Activated B cell treated with CpG ODN at 0.5 μM for 24 hours (primary cell): Measurements from ENCODE around the gene HNRNPA2B1. TPM values are rescaled to one million over a fixed set of nuclear protein-coding genes. Genes with fewer than 3 reads are reported as not detected.
"Not testable (repeated sequence)": the region's sequence is repeated elsewhere in the genome, so short reads cannot be mapped to it uniquely, and the experiment has no call there.

ENCODE experiments used
- ATAC-seq: fragments of 200-7000 bp; cut with Tn5 transposase; one replicate; pipeline ENCODE4 v1.10.0; 2021; ENCODE audit warnings: low read depth, mild to moderate bottlenecking, moderate library complexity
- CTCF ChIA-PET: fragments of 350-600 bp; sonication (Branson Sonifier 250); formaldehyde crosslinking; loops from one replicate; lab custom pipeline; 2021; ENCODE audit warnings: antibody characterized with exemption; lab: Charles Lee
- POLR2A ChIA-PET: fragments of 350-600 bp; sonication (Branson Sonifier 250); formaldehyde crosslinking; loops from one replicate; lab custom pipeline; 2021; ENCODE audit warnings: antibody characterized with exemption; lab: Charles Lee
- DNase-seq: peaks from one replicate; pipeline ENCODE4 v3.0.0; 2022
- H3K27ac Mint-ChIP-seq: one replicate; pipeline ENCODE4 v1.8.0; 2020; ENCODE audit warnings: mixed read lengths
- H3K27me3 Mint-ChIP-seq: one replicate; pipeline ENCODE4 v1.8.0; 2021; ENCODE audit warnings: mixed read lengths
- H3K36me3 Mint-ChIP-seq: one replicate; pipeline ENCODE4 v1.8.0; 2021; ENCODE audit warnings: low read depth, mixed read lengths
- H3K4me1 Mint-ChIP-seq: one replicate; pipeline ENCODE4 v1.8.0; 2021; ENCODE audit warnings: mixed read lengths
- H3K4me3 Mint-ChIP-seq: one replicate; pipeline ENCODE4 v1.8.0; 2020; ENCODE audit warnings: mild to moderate bottlenecking, mixed read lengths
- H3K9me3 Mint-ChIP-seq: one replicate; pipeline ENCODE4 v1.8.0; 2020; ENCODE audit warnings: mixed read lengths
- CTCF ChIP-seq: fragments of 200-600 bp; IDR thresholded peaks from one replicate; pipeline ENCODE4 v1.8.0; 2022; ENCODE audit warnings: antibody characterized with exemption, mild to moderate bottlenecking
- intact Hi-C: fragments of 100-400 bp; cut with micrococcal nuclease; formaldehyde crosslinking; loops from one replicate; pipeline ENCODE4 v1.15.1; 2024
- total RNA-seq: library from RNA; stranded (reverse); gene quantifications from 2 replicates; pipeline ENCODE4 v1.2.3, GENCODE V29; 2022

Gene HNRNPA2B1
- total RNA-seq, 1 donor from 2014 or later: 634 TPM

- intact Hi-C loops: loop anchor here (1.0 to 5.0 kb wide), 4 partner anchors 97 to 964 kb away; no protein-coding TSS in a partner anchor
- TF ChIP-seq CTCF: peak; percentile 95
- ATAC-seq (no peak), DNase-seq (no peak)
- ChIA-PET CTCF (interaction anchor here (0.8 to 6.3 kb wide), 16 partner anchors 11 to 304 kb away, joined by 3 to 123 read pairs (median 8); partner anchors contain the start of gene NFE2L3), POLR2A (interaction anchor here (0.7 to 6.5 kb wide), 18 partner anchors 10 to 304 kb away, joined by 3 to 110 read pairs (median 8); partner anchors contain the start of genes NFE2L3 and SNX10)
- Mint-ChIP-seq H3K9me3 (no peaks in the 10 kb centered on the region), H3K27me3 (no peaks in the 10 kb centered on the region), H3K27ac (peak overlapping the region; percentile 100), H3K36me3 (peaks cover 78% of the 10 kb centered on the region), H3K4me3 (peak overlapping the region; percentile 99), H3K4me1 (peaks cover 54% of the 10 kb centered on the region)
These were observed 2.3 kb downstream of the HNRNPA2B1 start for GRCh38 chr7:26198133-26198780.

- Mint-ChIP-seq H3K4me1 (peaks cover 55% of the 10 kb centered on the region), H3K27ac (peak overlapping the region; percentile 100), H3K27me3 (no peaks in the 10 kb centered on the region), H3K4me3 (peak overlapping the region; percentile 99), H3K9me3 (no peaks in the 10 kb centered on the region), H3K36me3 (peaks cover 86% of the 10 kb centered on the region)
- no peak for DNase-seq
- intact Hi-C loops: loop anchor here (1.0 to 5.0 kb wide), 6 partner anchors 9 to 965 kb away; no protein-coding TSS in a partner anchor
- TF ChIP-seq CTCF: no peak
- ATAC-seq: no peak
- CTCF ChIA-PET: interaction anchor here (0.7 to 6.3 kb wide), 17 partner anchors 11 to 304 kb away, joined by 3 to 123 read pairs (median 3); partner anchors contain the start of gene NFE2L3
- POLR2A ChIA-PET: interaction anchor here (0.8 to 6.5 kb wide), 16 partner anchors 9 to 303 kb away, joined by 3 to 110 read pairs (median 6); partner anchors contain the start of genes NFE2L3 and SNX10
These were observed 3.1 kb downstream of the HNRNPA2B1 start for GRCh38 chr7:26197153-26198115.

- ATAC-seq (no peak), DNase-seq (no peak)
- Mint-ChIP-seq H3K9me3 (no peaks in the 10 kb centered on the region), H3K36me3 (peaks cover 98% of the 10 kb centered on the region), H3K27ac (peak overlapping the region; percentile 84), H3K4me1 (peaks cover 67% of the 10 kb centered on the region), H3K27me3 (no peaks in the 10 kb centered on the region), H3K4me3 (peak overlapping the region; percentile 99)
- CTCF ChIA-PET: interaction anchor here (2.8 to 6.3 kb wide), 5 partner anchors 44 to 302 kb away, joined by 5 to 123 read pairs (median 29); partner anchors contain the start of gene NFE2L3
- intact Hi-C loops: loop anchor here (5.0 kb wide), 1 partner anchor 966 kb away; no protein-coding TSS in a partner anchor
- TF ChIP-seq CTCF: no peak
- POLR2A ChIA-PET: interaction anchor here (1.5 to 6.3 kb wide), 5 partner anchors 8 to 104 kb away, joined by 6 to 110 read pairs (median 22); partner anchors contain the start of gene SNX10
These were observed 4.5 kb downstream of the HNRNPA2B1 start for GRCh38 chr7:26195867-26196657.

- Mint-ChIP-seq H3K36me3 (peaks cover 98% of the 10 kb centered on the region), H3K27me3 (no peaks in the 10 kb centered on the region), H3K4me1 (peaks cover 76% of the 10 kb centered on the region), H3K9me3 (no peaks in the 10 kb centered on the region), H3K27ac (peak overlapping the region; percentile 84), H3K4me3 (peak overlapping the region; percentile 24)
- CTCF ChIA-PET: interaction anchor here (2.8 to 6.3 kb wide), 2 partner anchors 43 to 106 kb away, joined by 5 to 123 read pairs; partner anchors contain the start of gene NFE2L3
- ATAC-seq: no peak
- POLR2A ChIA-PET: interaction anchor here (0.6 to 1.7 kb wide), 18 partner anchors 8 to 302 kb away, joined by 3 to 22 read pairs (median 4); partner anchors contain the start of gene NFE2L3
- intact Hi-C loops: loop anchor here (5.0 kb wide), 1 partner anchor 967 kb away; no protein-coding TSS in a partner anchor
- no peak for DNase-seq
- no peak for TF ChIP-seq CTCF
These were observed 5.4 kb downstream of the HNRNPA2B1 start for GRCh38 chr7:26195182-26195581.

GRCh38 chr7:26194764-26195163 lies 5.8 kb downstream of the HNRNPA2B1 start:
- not testable (repeated sequence) for H3K9me3 Mint-ChIP-seq, DNase-seq, H3K27me3 Mint-ChIP-seq, H3K4me3 Mint-ChIP-seq, ATAC-seq
- Mint-ChIP-seq H3K36me3 (peaks cover 97% of the 10 kb centered on the region), H3K27ac (peak overlapping the region; percentile 77), H3K4me1 (peaks cover 77% of the 10 kb centered on the region)
- POLR2A ChIA-PET: interaction anchor here (0.6 to 1.7 kb wide), 18 partner anchors 8 to 302 kb away, joined by 3 to 22 read pairs (median 4); partner anchors contain the start of gene NFE2L3
- CTCF ChIA-PET: interaction anchor here (1.8 to 6.3 kb wide), 4 partner anchors 43 to 175 kb away, joined by 4 to 123 read pairs (median 14); partner anchors contain the start of gene NFE2L3
- intact Hi-C loops: loop anchor here (5.0 kb wide), 1 partner anchor 968 kb away; no protein-coding TSS in a partner anchor
